NOMO-1 treated with dmso at 0.1 percent for 144 hours (cell line): Measurements from ENCODE around the gene GAL3ST3.

Source experiments
- DNase-seq: peaks from one replicate; lab custom pipeline; 2025; ENCODE audit not compliant: unreplicated experiment; lab: John Stamatoyannopoulos, UW

GAL3ST3 gene

DNA sequence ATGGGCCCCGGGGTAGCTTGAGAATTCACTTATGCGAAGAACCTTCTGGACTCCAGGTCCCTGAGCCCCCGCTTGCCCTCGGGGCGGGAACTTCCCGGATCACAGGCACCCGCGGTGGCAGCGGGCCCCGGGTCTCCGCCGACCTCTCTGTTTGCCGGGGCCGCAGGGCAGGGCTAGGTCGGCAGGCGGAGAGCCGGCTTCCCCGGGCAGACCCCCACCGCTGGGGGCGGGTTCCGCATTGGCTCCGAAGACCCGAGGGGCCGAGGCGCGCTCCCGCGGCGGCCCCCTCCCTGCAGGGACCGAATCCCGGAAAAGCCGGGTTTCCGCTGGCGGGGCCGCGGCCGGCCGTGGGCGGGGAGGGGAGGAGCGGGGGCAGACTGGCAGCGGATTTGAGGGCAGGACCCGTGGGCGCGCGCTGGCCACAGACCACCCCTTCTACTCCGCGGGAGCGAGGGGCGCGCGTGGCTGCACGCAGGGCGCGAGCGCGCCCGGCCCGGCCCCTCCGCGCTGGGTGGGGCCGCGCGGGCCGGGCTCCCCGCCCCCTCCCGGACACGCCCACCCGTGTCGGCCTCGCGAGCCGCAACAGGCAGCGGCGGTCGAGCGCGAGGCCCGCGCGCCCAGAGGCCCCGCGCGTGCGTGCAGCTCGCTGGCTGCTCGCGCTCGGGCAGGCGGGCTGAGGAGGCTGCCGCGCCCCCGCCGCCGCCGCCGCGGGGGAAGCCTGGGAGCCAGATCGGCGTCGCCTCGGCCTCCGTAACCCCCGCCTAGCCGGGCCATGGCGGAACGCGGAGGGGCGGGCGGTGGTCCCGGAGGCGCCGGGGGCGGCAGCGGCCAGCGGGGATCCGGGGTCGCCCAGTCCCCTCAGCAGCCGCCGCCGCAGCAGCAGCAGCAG lies 21.0 kb upstream of the GAL3ST3 start, which contains the start of gene PACS1:
Gene PACS1, plus strand, starts transcription at position 558 of the 889 bp plus-strand sequence. Its CDS starts 215 bp downstream, at position 773.
- peak; percentile 32 for DNase-seq

DNA sequence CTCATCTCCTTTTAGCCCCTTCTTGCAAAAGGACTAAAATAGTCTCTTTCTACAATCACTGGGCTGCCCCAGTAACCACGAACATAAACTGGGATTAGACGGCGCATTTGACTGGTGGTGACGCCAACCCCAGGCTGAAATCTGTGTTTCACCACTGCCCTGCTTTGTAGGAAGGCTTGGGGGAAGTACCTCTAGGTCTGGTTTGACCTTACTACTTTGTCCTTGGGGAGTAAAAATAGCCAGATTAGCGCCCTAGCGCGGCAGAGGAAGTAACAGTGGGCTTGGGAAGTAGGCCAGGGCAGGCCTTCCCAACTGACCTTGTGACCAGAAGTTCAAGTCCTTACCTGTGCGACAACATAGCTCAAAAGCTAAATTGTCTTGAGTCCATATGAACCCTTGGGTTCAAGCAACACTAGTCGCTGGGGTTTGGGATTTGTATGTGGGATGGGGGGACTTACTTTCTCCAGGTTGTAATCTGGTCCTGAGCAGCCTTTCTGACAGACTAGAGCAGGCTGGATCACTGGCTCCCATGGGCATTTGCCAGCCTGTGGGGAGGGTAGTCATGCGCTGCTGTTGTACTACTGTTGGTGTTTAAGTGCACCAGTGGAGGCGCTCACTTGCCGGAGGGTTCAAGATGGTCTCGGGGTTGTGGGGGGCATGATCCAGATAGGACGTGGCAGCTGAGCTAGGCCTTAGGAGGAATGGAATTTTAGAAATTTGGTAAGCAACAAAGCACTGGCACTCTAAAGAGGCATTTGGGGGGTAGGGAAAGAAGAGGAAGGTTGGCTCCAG lies 20.2 kb upstream of the GAL3ST3 start:
- DNase-seq = peak; percentile 42

DNA sequence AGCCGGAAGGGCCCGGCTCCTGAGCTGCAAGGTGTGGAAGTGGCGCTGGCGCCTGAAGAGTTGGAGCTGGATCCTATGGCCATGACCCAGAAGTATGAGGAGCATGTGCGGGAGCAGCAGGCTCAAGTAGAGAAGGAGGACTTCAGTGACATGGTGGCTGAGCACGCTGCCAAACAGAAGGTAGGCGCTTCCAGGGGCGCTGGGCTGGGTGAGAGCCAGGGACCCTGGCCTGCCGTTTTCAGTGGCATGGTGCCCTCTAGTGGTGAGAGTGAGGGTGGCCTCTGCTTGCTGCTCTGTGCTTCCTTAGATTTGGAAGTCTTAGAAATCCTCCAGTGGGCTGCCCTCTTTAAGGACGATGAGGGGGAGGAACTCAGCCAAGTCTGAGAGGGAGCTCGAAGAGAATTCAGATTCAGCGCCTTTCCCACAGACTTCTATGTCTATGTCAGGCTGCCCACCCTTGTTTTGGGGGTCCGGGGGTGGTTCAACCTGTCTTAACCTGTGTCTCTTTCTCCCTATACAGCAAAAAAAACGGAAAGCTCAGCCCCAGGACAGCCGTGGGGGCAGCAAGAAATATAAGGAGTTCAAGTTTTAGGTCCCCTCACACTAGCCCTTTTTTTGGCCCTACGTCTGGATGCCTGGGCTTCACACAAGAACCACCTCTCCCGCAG lies 19.3 kb upstream of the GAL3ST3 start:
- DNase-seq = peak; percentile 25

DNA sequence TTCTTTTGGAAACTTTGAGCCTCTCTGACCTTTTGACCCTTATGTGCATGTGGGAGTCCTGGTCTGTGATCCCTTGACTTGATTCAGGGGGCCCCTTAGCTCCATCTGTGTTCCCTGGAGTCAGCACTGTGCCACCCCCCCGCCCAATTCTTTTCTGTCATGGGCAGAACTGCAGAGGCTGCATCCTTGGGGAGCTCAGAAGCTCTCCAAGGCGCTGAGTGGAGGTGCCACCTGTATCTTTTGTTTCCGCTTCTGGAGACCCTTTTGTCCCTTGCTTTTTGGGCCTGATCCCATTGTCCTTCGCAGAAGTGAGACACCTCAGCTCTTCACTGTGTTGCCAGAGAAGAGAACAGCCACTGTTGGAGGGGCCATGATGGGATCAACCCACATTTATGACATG lies 18.7 kb upstream of the GAL3ST3 start:
- no peak for DNase-seq

DNA sequence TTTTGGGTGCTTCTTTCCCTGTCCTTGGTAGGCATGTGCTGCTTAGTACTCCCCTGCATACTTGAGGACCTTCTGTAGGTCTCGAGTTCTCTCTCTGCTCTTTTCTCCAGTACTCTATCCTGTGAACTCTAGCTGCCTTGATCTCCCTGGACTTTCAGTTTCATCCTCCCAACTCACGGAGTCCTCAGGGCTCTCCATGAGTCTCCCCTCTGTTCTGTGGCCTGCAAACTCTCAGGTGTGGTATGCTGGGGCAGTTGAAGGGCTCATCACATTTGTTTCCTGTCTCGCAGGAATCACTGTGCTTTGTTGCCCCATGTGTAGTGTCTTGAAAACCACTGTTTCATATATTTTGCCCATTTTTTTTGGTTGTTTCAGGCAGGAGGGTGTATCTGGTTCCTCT lies 17.8 kb upstream of the GAL3ST3 start:
- no peak for DNase-seq

DNA sequence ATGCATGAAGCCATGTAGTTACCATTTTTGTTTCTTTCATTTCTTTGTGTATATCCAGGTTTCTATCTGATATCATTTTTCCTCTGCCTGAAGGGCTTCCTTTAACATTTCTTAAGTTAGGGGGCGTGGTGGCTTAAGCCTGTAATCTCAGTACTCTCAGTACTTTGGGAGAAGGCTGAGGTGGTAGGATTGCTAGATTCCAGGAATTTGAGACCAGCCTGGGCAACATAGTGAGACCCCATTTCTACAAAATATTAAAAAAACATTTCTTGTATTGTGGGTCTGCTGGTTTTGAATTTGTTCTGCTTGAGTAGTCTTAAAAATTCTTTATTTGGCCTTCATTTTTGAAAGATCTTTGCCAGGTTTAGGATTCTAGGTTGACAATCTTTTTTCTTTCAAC lies 15.6 kb upstream of the GAL3ST3 start:
- DNase-seq = no peak

DNA sequence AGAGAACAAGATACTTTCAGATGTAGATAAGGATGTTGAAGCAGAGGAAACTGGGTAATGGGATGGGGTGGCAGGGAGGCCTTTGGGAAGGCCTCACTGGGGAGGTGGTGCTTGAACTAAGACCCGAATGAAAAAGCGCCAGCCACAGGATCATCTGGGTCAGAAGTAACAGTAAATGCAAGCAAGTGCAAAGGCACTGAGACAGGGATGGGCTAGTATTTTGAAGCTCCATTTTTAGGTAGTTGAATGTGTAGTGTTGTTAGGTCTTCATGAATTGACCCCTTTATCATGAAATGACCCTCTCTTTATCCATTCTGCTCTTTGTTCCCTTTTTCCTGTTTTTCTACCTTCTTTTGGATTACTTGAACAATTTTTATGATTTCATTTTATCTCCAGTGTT lies 14.9 kb upstream of the GAL3ST3 start:
- no peak for DNase-seq

DNA sequence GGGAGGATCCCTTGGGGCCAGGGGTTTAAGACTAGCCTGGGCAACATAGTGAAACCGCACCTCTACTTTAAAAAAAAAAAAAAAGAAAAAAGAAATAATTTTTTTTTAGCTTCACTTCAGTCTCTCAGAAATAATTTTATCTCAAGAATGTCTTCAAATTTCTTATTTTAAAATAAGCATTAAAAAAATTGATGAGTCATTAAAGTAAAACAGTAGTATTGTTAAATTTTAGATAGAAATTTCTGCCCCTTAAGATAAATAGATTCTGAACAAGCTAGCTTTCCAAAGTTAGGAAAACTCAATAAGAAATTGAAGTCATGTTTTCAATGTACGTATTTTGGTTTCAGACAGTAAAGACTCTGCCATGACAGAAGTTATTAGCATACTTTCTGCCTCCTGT lies 13.4 kb upstream of the GAL3ST3 start:
- no peak for DNase-seq

DNA sequence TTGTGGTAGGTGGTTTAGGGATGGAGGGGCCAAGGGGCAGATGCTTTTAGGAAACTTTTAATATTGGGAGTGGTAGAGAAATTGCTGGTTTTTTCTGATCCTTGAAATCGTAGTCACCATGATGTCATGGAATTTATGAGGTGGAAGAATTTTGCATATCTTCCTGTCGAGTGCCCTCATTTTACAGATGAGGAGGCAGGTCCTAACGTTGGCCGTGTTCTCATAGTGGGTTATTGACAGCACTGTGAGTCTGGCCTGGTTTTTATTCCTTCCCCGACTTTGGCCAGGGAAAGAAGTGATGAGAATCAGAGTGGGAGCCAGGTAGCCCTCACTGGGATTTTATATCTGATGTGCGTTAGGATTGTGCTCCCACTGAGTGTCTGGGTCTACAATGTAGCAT lies 12.3 kb upstream of the GAL3ST3 start:
- no peak for DNase-seq

DNA sequence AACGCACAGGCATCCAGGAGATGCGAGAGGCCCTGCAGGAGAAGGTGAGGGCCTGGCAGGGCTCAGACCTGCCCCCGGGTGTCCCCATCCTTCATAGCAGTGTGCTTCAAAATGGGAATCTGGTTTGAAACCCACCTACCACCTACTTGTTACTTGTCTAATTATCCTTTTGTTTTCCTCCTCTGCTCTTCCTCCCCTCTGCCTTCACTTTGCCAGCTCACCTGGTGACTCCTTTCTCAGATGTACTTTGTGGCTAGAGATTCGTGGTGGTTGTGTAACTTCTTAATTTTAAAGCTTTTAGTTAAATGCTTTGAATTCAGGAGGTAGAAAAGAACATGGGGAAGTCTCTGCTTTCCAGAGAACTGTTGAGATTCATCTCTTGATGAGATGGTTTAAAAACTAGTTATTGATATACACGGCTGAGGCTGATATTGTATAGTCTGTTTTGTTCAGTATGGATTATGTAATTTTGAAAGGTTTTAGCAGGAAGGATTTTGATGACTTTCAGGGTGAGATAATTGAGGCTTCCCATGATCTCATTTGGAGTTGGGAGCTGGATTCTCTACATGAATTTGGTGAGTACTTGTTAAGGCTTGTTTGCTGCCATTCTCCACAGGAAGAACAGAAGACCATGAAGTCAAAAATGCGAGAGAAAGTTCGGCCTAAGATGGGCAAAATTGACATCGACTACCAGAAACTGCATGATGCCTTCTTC lies 11.2 kb upstream of the GAL3ST3 start:
- no peak for DNase-seq

DNA sequence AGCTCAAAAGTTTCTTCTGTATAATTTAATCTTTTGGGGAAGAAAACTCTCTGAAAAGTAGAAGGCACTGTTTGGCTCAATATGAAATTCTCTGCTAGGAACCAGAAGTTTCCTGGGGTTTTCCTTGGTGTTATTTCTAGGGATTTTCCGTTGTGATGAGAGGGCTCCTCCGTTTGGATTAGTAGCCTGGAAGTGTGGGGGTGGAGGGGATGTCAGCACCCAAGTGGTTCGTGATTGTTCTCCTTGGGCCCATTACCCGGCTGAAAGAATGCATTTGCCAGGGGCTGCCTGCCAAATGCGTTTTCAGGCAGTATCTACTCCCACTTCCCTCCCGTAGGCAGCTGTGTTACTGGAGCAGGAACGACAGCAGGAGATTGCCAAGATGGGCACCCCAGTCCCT lies 7.5 kb upstream of the GAL3ST3 start:
- no peak for DNase-seq

DNA sequence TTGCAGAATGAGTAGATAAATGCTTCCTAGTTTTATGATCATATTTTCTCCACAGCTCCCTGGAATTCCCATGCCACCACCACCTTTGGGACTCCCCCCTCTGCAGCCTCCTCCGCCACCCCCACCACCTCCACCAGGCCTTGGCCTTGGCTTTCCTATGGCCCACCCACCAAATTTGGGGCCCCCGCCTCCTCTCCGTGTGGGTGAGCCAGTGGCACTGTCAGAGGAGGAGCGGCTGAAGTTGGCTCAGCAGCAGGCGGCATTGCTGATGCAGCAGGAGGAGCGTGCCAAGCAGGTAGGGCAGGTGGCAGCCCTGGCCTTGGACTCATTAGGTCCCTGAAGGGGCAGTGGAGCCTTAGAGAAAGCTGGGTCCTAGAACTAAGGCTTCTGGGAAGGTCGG lies 6.1 kb upstream of the GAL3ST3 start:
- no peak for DNase-seq

DNA sequence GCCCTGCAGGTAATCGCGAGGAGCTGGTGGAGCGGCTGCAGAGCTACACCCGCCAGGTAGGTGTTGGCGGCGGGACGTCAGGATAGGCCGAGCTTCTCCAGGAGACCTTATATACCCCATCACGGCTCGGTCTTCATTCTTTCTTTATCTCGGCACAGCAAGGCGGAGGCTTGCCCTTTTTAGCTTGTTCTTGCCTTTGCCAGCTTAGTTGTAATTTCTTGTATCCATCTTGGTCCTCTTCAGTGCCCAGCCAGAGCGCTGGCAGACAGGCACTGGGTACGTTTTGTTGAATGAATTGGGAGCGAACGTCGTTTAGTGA lies 3.7 kb upstream of the GAL3ST3 start:
- no peak for DNase-seq

DNA sequence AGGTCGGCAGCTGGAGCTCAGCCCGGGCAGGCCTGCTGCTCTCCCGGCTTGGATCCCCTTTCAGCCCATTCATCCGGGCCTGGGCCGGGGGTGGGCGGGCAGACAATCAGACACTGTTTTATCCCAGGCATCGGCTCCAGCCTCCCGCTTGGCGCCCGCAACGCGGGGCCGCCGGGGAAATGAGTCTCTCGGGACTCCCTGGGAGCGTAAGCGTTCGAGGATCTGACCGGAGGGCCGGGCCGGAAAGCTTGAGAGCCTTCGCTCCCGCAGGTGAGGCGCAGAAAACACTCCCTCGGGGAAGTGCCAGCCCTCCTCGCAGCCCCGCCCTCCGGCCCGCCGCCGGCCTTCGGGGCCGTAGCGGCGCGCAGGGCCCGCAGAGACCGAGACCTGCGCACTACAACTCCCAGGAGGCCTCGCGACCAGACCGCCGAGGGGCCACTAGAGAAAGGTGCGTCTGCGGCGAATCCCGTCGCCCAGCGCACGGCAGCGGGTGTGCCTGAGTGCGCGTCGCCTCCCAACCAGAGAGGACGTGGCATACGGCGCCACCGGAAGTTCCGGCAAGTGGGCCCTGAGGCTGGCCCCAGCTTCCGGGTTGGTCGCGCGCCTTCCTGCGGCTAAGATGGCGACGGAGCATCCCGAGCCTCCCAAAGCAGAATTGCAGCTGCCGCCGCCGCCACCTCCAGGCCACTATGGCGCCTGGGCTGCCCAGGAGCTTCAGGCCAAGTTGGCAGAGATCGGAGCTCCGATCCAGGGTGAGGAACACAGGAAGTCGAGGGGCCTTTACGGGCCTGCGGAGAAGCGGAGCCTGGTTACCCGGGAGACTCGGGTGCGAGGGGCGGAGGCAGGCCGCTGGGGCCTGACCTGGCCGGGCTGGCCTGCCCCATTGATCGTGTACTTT lies 3.1 kb upstream of the GAL3ST3 start, which contains the start of gene SF3B2:
Gene SF3B2, plus strand, starts transcription at position 599 of the 898 bp plus-strand sequence. Its CDS starts 21 bp downstream, at position 620.
- peak; percentile 98 for DNase-seq

DNA sequence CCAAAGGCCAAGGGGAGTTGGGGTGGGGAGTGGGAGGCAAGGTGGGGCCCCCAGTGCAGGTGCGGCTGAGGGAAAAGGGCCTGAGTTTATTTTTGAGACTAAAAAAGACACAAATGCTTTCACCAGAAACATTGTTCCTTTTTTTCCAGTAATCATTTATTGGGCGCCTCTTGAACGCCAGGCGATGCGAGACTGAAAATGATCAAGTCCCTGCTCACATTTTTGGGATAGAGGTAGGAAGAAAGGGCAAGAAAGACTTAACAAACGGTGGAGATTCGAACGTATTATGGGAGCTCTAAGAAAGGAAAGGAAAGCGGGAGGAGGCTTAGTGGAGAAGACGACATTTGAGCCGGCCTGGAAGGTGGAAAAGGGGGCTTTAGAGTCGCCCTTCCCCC lies 2.4 kb upstream of the GAL3ST3 start:
- no peak for DNase-seq

DNA sequence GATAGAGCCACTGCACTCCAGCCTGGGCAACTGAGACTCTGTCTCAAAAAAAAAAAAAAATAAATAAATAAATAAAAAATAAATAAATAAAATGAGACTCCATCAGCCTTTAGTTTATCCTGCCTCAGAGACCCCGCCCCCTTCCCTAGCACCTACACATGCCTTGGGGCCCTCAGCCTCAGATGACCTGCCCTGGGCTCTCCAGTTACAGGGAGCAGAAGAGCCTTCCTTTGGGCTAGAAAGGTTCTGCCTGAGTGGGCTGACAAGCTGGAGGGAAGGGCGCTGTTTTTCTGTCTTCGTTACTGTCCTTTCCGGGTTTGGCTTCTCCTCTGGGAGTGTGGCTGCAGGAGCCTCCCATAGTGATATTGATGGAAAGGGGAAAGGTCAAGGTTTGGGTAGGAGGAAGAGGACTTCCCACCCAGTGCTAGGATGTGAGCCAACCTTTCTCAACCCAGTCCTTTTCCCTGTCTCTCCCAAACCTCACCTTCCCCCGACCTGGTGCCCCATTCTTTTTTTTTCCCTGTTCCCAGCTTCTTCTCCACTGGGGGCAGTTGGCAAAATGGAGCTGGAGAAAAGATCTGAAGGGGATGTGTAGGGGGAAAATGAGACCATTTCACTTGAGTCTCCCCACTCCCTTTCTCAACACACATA lies 1.7 kb upstream of the GAL3ST3 start:
- no peak for DNase-seq

DNA sequence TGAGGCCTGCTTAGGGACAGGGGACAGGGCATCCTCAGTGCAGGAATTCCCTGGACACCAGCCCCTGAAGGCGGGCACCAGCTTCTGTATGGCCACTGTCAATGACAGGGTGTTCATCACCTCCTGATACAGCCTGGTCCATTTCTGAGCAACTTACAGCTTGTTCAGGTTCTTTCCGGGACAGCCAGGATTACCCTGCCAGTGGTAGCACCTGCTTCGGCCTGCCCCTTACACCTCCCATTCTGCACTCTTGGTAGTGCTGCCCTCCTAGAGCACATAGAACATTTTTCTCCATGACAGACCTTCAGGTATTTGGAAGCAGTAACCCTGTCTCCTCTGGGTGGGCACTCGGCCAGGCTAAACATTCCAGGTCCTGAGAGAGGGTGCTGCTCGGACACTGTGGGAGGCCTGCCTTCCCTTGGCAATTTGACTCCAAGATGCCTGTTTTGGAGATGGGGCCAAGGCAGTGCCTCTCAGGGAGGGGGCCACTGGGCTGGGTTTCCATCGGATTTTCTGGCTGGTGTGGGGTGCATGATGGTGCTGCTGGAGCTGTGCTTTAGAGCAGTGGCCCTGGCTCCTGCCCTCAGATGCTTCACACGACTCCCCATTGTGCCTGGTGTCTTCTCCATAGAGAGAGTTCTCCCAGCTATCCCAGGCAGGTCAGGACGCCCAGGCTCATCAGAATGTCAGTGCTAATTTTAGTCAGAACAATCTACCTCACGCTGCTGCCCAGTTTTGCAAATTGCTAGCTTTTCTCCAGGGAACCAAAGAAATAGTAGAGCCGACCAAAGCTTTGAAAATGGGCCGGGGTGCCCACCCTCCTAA lies 1.2 kb downstream of the GAL3ST3 start:
- DNase-seq = no peak

DNA sequence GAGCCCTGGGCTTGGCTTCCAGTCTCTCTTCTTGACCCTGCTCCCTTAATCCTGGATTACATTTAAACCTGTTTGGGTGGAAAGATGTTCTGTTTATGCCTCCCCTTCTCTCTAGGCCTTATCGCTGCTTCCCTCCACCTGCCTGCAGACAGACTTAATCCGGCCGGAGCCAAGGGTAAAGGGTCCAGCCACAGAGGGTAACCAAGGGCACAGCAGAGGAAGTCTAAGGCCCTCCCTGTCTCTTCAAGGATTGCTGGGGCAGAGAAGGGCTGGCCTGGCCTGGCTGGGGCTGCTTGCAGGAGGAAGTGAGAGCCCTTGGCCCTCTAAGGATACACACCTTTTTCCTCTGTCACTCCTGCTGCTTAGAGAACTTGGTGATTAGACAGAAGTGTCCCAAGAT lies 2.1 kb downstream of the GAL3ST3 start:
- no peak for DNase-seq
